Measurements from ENCODE around the gene PHKG1.
"Not testable (repeated sequence)": the region's sequence is repeated elsewhere in the genome, so short reads cannot be mapped to it uniquely, and the experiment has no call there.

Gene PHKG1

DNA sequence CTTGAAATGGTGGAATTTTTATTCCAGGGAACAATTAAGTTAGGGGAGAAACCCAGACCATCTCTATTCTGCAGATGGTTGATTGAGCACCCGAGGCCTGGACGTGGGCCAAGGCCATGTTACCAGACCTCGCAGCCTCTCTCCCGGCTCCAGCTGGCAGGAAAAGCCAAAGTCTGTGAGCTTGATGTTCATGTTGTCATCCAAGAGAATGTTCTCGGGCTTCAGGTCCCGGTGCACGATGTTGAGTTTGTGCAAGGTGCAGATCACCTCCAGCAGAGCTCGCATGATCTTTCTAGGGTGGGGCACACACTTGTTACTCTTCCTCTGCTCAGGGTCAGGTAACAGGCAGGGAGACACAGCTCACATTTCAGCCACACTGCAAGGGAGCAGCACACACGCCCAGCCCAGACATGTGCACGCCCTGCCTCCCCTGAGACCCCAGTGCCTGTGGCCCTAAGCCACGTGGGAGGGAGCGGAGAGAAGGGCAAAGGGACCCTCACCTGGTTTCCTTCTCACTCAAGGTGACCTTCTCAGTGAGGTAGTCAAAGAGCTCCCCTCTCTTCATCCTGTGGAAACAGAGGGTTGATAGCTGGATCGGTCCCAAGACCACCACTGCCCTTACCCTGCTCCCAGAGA lies 9.5 kb downstream of the PHKG1 start:
- no peak overlapping the region for H3K27ac ChIP-seq
- TF ChIP-seq, protein P1, sequence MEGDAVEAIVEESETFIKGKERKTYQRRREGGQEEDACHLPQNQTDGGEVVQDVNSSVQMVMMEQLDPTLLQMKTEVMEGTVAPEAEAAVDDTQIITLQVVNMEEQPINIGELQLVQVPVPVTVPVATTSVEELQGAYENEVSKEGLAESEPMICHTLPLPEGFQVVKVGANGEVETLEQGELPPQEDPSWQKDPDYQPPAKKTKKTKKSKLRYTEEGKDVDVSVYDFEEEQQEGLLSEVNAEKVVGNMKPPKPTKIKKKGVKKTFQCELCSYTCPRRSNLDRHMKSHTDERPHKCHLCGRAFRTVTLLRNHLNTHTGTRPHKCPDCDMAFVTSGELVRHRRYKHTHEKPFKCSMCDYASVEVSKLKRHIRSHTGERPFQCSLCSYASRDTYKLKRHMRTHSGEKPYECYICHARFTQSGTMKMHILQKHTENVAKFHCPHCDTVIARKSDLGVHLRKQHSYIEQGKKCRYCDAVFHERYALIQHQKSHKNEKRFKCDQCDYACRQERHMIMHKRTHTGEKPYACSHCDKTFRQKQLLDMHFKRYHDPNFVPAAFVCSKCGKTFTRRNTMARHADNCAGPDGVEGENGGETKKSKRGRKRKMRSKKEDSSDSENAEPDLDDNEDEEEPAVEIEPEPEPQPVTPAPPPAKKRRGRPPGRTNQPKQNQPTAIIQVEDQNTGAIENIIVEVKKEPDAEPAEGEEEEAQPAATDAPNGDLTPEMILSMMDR (IDR thresholded peaks at IDR 0.05; ENCODE audit: low read depth, low read length, missing control alignments), result no peak
- H3K4me3 ChIP-seq (ENCODE audit: low read depth, low read length), result no peak overlapping the region
- in situ Hi-C loops (cut with HindIII; ENCODE audit: low pct_ligation_motif_present, low sequenced_read_pairs), result no loop called here
- no peak for DNase-seq
- peaks cover 30% of the 10 kb centered on the region for H3K36me3 ChIP-seq (replicated peaks)
- no peaks in the 10 kb centered on the region for H3K27me3 ChIP-seq (replicated peaks)

DNA sequence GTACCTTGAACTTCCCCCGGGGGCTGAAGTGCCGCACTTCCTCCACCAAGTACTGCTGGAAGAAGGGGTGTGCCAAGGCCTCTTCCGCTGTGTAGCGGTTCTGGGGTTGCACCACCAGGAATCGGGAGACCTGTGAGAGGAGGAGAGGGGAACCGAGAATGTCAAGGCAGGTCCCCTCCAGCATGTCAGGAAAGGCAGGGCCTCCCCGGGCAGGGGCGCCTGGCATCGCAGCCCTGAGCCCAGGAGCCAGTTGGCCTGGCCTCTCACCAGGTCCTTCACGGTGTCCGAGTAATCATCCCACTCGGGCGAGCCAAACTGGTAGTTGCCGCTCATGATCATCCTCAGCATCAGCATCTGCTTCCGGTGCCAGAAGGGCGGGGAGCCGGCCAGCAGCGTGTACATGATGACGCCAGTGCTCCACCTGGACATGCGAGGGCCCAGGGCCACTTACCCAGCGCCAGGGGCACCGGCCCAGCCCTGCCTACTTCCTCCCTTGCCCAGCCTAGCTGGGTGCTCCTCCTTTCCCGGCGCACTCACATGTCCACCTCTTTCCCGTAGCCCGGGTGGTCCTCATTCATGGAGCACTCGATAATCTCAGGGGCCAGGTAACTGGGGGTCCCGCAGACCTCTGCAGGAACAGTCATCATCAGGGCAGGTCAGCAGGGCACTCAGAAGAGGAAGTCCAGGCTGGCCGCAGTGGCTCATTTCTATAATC lies 11.0 kb downstream of the PHKG1 start:
- H3K27me3 ChIP-seq (replicated peaks), result no peaks in the 10 kb centered on the region
- TF ChIP-seq, protein P1 (IDR thresholded peaks at IDR 0.05; ENCODE audit: low read depth, low read length, missing control alignments), result no peak
- in situ Hi-C loops (cut with HindIII; ENCODE audit: low pct_ligation_motif_present, low sequenced_read_pairs), result no loop called here
- H3K27ac ChIP-seq, result no peak overlapping the region
- peaks cover 37% of the 10 kb centered on the region for H3K36me3 ChIP-seq (replicated peaks)
- DNase-seq, result no peak
- no peak overlapping the region for H3K4me3 ChIP-seq (ENCODE audit: low read depth, low read length)

DNA sequence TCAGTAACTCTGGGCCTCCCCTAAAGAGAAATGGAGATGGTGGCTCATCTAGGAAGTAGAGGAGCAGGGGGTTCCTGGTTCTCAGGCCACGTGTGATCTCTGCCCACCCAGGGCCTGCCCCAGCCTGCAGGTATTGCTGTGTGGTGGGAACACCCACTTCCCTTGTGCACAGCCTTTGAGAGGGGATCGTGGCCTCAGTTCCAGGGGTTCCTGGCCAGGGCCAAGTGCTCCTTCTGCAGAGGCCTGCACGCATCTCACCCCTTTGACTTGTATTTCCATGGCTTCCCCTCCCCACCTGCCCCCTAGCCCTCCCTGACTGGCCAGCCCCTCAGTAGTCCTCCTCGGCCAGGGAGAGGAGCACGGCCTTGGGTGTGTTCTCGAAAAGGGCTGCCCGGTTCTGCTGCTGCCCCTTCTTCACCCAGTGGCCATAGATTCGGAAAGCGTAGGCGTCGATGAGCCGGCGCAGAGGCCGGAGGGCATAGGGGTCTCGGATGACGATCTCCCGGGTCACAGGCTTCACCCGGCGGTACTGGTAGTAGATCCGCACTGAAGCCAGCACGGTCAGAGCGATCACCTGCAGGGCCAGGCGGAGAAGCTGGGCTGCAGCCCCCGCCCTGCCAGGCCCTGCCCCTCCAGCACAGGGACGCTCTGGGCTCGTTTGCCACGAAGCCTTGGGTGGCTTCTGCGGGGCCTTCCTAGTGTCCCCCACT lies 11.9 kb downstream of the PHKG1 start:
- H3K27me3 ChIP-seq (replicated peaks); H3K27ac ChIP-seq; H3K4me3 ChIP-seq (ENCODE audit: low read depth, low read length); DNase-seq; in situ Hi-C loops (cut with HindIII; ENCODE audit: low pct_ligation_motif_present, low sequenced_read_pairs): not testable (repeated sequence)
- H3K36me3 ChIP-seq (replicated peaks), result peaks cover 43% of the 10 kb centered on the region

DNA sequence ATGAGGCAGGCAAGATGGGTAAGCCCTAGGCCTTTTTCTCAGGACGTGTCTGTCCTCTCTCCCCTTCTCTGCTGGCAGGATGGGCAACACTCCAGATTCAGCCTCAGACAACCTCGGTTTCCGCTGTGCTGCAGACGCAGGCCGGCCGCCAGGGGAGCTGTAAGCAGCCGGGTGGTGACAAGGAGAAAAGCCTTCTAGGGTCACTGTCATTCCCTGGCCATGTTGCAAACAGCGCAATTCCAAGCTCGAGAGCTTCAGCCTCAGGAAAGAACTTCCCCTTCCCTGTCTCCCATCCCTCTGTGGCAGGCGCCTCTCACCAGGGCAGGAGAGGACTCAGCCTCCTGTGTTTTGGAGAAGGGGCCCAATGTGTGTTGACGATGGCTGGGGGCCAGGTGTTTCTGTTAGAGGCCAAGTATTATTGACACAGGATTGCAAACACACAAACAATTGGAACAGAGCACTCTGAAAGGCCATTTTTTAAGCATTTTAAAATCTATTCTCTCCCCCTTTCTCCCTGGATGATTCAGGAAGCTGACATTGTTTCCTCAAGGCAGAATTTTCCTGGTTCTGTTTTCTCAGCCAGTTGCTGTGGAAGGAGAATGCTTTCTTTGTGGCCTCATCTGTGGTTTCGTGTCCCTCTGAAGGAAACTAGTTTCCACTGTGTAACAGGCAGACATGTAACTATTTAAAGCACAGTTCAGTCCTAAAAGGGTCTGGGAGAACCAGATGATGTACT lies 13.1 kb downstream of the PHKG1 start:
- Histone ChIP-seq H3K27ac (peak overlapping the region; percentile 22), H3K27me3 (replicated peaks) (no peaks in the 10 kb centered on the region), H3K4me3 (ENCODE audit: low read depth, low read length) (no peak overlapping the region), H3K36me3 (replicated peaks) (peaks cover 45% of the 10 kb centered on the region)
- in situ Hi-C loops (cut with HindIII; ENCODE audit: low pct_ligation_motif_present, low sequenced_read_pairs), result no loop called here
- TF ChIP-seq, protein P1 (IDR thresholded peaks at IDR 0.05; ENCODE audit: low read depth, low read length, missing control alignments), result peak; percentile 76
- DNase-seq, result peak; percentile 62

DNA sequence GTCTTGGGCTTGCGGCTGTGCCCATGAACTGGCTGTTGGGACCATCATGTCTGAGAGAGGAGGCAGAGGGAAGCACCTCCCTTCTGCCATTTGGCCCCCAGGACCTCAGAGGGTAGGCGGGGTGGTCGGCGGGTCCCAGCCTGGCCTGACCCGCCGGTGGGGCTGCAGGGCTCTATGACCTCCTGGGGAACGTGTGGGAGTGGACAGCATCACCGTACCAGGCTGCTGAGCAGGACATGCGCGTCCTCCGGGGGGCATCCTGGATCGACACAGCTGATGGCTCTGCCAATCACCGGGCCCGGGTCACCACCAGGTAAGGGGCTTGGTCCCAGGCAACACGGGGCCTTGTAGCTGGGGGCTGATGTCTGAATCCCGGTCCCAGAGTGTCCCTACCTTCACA lies 14.6 kb downstream of the PHKG1 start:
- TF ChIP-seq, protein P1 (IDR thresholded peaks at IDR 0.05; ENCODE audit: low read depth, low read length, missing control alignments), result no peak
- Histone ChIP-seq H3K27me3 (replicated peaks) (no peaks in the 10 kb centered on the region), H3K4me3 (ENCODE audit: low read depth, low read length) (no peak overlapping the region), H3K27ac (no peak overlapping the region), H3K36me3 (replicated peaks) (peaks cover 46% of the 10 kb centered on the region)
- DNase-seq, result no peak
- in situ Hi-C loops (cut with HindIII; ENCODE audit: low pct_ligation_motif_present, low sequenced_read_pairs), result no loop called here

DNA sequence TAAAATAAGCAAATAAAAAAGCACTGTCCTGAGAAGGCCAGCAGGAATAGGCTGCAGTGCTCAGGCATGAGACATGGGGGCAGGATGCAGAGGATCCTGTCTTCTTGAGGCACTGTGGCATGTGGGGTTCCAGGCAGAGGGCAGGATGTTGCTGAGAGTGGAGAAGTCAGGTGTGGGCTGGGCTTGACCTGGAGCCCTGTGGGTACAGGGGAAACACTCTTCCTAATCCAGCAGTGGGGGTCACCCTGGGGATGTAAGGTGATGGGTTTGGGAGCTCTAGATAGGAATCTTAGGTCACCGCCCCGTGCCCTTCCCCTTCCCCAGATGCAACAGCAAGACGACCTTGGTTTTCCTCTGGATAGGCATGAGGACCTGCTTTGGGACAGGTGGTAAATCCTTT lies 15.1 kb downstream of the PHKG1 start:
- DNase-seq, result no peak
- H3K27ac ChIP-seq, result no peak overlapping the region
- no peak overlapping the region for H3K4me3 ChIP-seq (ENCODE audit: low read depth, low read length)
- TF ChIP-seq, protein P1 (IDR thresholded peaks at IDR 0.05; ENCODE audit: low read depth, low read length, missing control alignments), result no peak
- peaks cover 51% of the 10 kb centered on the region for H3K36me3 ChIP-seq (replicated peaks)
- H3K27me3 ChIP-seq (replicated peaks), result no peaks in the 10 kb centered on the region
- in situ Hi-C loops (cut with HindIII; ENCODE audit: low pct_ligation_motif_present, low sequenced_read_pairs), result no loop called here
